ENCODE data around the gene MBD3L2B. TPM values are rescaled to one million over a fixed set of nuclear protein-coding genes. Genes with fewer than 3 reads are reported as not detected.
A peak's percentile ranks its signal among the peaks of the same experiment; 100 is the strongest.

Gene MBD3L2B
- total and polyA plus RNA-seq, 2 donors (not counting 3 experiments of a cell fraction or from before 2014, with no cell fraction given) = not detected

DNA sequence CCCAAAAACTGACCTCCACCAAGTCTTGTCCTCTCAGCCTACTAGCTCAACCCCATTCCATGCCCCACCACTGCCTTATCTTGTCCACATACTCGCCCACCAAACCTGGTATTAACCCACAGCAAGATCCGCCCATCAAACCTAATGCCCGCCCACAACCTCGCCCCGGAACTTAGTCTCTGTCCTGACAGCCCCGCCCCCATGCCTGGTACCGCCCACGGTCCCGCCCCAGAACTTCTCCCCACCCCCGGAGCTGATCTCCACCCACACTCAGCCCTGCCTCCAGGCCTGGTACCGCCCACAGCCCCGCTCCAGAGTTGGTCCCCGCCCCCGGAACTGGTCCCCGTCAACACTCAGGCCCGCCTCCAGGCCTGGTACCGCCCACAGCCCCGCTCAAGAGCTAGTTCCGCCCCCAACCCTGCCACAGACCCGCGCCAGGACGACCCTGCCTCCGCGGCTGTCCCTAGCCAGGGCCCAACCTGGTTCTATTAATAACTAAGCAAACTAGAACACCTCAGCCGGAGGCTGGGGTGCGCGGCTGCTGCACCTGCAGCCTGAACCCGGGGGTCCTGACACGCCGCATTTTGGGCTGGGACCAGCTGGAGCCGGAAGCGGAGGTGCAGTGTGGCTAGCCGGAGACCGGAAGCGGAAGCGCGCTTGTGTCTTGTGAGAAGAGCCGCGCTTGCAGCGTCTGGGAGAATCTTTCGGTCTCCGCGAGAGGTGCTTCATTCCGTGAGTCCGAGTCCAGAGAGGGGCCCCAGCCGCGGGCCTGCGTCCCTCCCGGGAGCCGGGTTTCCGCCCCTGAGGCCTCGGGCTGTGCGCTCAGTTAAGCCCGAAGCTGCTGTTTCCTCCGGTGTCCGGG, 48.0 kb upstream of the MBD3L2B start, which contains the start of gene ZNF557:
TSS of gene ZNF557 (plus strand) at position 662 of the 862 bp plus-strand sequence. CDS start 5,372 bp downstream, outside the sequence.
- ChIA-PET CTCF (interaction anchor here (0.6 to 1.2 kb wide), 4 partner anchors 30 to 127 kb away, joined by 3 to 7 read pairs (median 6); no protein-coding TSS in a partner anchor), POLR2A (interaction anchor here (0.7 to 1.8 kb wide), 2 partner anchors 30 to 547 kb away, joined by 3 to 15 read pairs; no protein-coding TSS in a partner anchor)
- peak within 1 kb of the TSS; percentile 64 for H3K9ac ChIP-seq (replicated peaks; ENCODE audit: extremely low read depth, insufficient read depth, low read length)
- peak within 1 kb of the TSS; percentile 98 for H2AFZ ChIP-seq (ENCODE audit: low read depth, low read length)
- peak within 1 kb of the TSS; percentile 46 for H3K27ac ChIP-seq (ENCODE audit: insufficient read depth, low read depth, low read length)
- peak within 1 kb of the TSS; percentile 72 to 94 (median 79) for H3K4me3 ChIP-seq (replicated peaks in 1 of 3; ENCODE audit: insufficient read depth in 1 of 3, low read depth in 1 of 3, low read length in 3 of 3)
- peaks cover 7% of the 10 kb centered on the region for H3K4me1 ChIP-seq (ENCODE audit: control insufficient read depth, extremely low read depth, insufficient read depth, low read length)
- H3K9me1 ChIP-seq (replicated peaks; ENCODE audit: control insufficient read depth, extremely low read depth, insufficient read depth, low read length) = no peaks in the 10 kb centered on the region
- intact Hi-C loops (cut with micrococcal nuclease) (loop anchor here (1.0 kb wide), 1 partner anchor 30 kb away; no protein-coding TSS in a partner anchor), dilution Hi-C loops (cut with MboI; ENCODE audit: extremely low pct_ligation_motif_present, low sequenced_read_pairs) (no loop called here)
- TF ChIP-seq GATA2 (IDR thresholded peaks at IDR 0.05; ENCODE audit: insufficient read depth, insufficient read length, low read depth, low read length) (no peak), POLR2AphosphoS5 (IDR thresholded peaks at IDR 0.05; ENCODE audit: insufficient read depth, low read depth, low read length) (peak; percentile 87), POLR2A (IDR thresholded peaks at IDR 0.05; ENCODE audit: low read depth, low read length) (peak; percentile 63)
- no peaks in the 10 kb centered on the region for H3K27me3 ChIP-seq (ENCODE audit: control insufficient read depth in 2 of 2, insufficient read depth in 2 of 2, low read length in 2 of 2)
- peak within 1 kb of the TSS; percentile 86 for H3K4me2 ChIP-seq (ENCODE audit: insufficient read depth, low read length)
- no peaks in the 10 kb centered on the region for H4K20me1 ChIP-seq (replicated peaks; ENCODE audit: control insufficient read depth, extremely low read depth, insufficient read depth, low read length)
- H3K36me3 ChIP-seq (ENCODE audit: control insufficient read depth in 2 of 2, extremely low read depth in 1 of 2, insufficient read depth in 2 of 2, low read length in 2 of 2) = peaks cover 8% of the 10 kb centered on the region in 2 experiments
- no peaks in the 10 kb centered on the region for H3K9me3 ChIP-seq (replicated peaks; ENCODE audit: control insufficient read depth, insufficient read depth, low read length)
- no TSS peak for BruUV-seq (replicated peaks)
- peak; percentile 97 for DNase-seq (ENCODE audit: low read depth, low spot score)
- FAIRE-seq = peak; percentile 90
- peaks cover 9% of the 10 kb centered on the region for H3K79me2 ChIP-seq (ENCODE audit: control insufficient read depth, insufficient read depth, low read length)

- Histone ChIP-seq H3K4me3 (replicated peaks in 1 of 3; ENCODE audit: insufficient read depth in 1 of 3, low read depth in 1 of 3, low read length in 3 of 3) (no peak overlapping the region), H3K4me1 (ENCODE audit: control insufficient read depth, extremely low read depth, insufficient read depth, low read length) (peaks cover 7% of the 10 kb centered on the region), H3K36me3 (ENCODE audit: control insufficient read depth in 2 of 2, extremely low read depth in 1 of 2, insufficient read depth in 2 of 2, low read length in 2 of 2) (peaks cover 6 to 8% of the 10 kb centered on the region in 2 experiments), H3K27ac (ENCODE audit: insufficient read depth, low read depth, low read length) (no peak overlapping the region), H3K9me3 (replicated peaks; ENCODE audit: control insufficient read depth, insufficient read depth, low read length) (no peaks in the 10 kb centered on the region), H2AFZ (ENCODE audit: low read depth, low read length) (peak overlapping the region; percentile 70), H3K79me2 (ENCODE audit: control insufficient read depth, insufficient read depth, low read length) (peaks cover 9% of the 10 kb centered on the region), H3K27me3 (ENCODE audit: control insufficient read depth in 2 of 2, insufficient read depth in 2 of 2, low read length in 2 of 2) (no peaks in the 10 kb centered on the region), H3K9ac (replicated peaks; ENCODE audit: extremely low read depth, insufficient read depth, low read length) (no peak overlapping the region), H3K4me2 (ENCODE audit: insufficient read depth, low read length) (peak overlapping the region; percentile 16), H3K9me1 (replicated peaks; ENCODE audit: control insufficient read depth, extremely low read depth, insufficient read depth, low read length) (no peaks in the 10 kb centered on the region), H4K20me1 (replicated peaks; ENCODE audit: control insufficient read depth, extremely low read depth, insufficient read depth, low read length) (no peaks in the 10 kb centered on the region)
- ChIA-PET POLR2A (interaction anchor here (0.5 to 1.8 kb wide), 2 partner anchors 31 to 422 kb away, joined by 7 to 15 read pairs; no protein-coding TSS in a partner anchor), CTCF (interaction anchor here (1.0 to 1.2 kb wide), 2 partner anchors 31 to 34 kb away, joined by 6 to 7 read pairs; no protein-coding TSS in a partner anchor)
- intact Hi-C loops (cut with micrococcal nuclease) (no loop called here), dilution Hi-C loops (cut with MboI; ENCODE audit: extremely low pct_ligation_motif_present, low sequenced_read_pairs) (no loop called here)
- BruUV-seq (replicated peaks) = no TSS peak
- no peak for DNase-seq (ENCODE audit: low read depth, low spot score)
- TF ChIP-seq FOS (IDR thresholded peaks at IDR 0.05; ENCODE audit: borderline replicate concordance, insufficient read depth, low read length) = no peak
- TF ChIP-seq GATA2 (IDR thresholded peaks at IDR 0.05; ENCODE audit: insufficient read depth, insufficient read length, low read depth, low read length) = no peak
- TF ChIP-seq POLR2A (IDR thresholded peaks at IDR 0.05; ENCODE audit: low read depth, low read length) = no peak
- TF ChIP-seq JUN (IDR thresholded peaks at IDR 0.05; ENCODE audit: borderline replicate concordance, insufficient read depth, insufficient read length, low read depth) = no peak
- TF ChIP-seq MYC (IDR thresholded peaks at IDR 0.05; ENCODE audit: low read depth, low read length) = no peak
- FAIRE-seq = peak; percentile 55
Measured at GRCh38 chr19:7068599-7068998, 47.4 kb upstream of the MBD3L2B start.
